Adrenal gland (tissue), 5 donors: ENCODE results near the gene CBFA2T3.

Source experiments
- POLR2A ChIP-seq, 2 donors: fragments of 450-650 bp; IDR thresholded peaks; one replicate each; pipeline ENCODE4 v1.6.1; 2017; ENCODE audit warnings: antibody characterized with exemption in 2 of 2, mild to moderate bottlenecking in 2 of 2, moderate library complexity in 1 of 2
- TF ChIP-seq, protein P1 (sequence below), 6 experiments: fragments of 450-650 bp in 4 of 6; fragments of 200-600 bp in 2 of 6; sonication (generic) in 1 of 6; IDR thresholded peaks; 1 replicate in 5 of 6; 2 replicates in 1 of 6; pipeline versions ENCODE4 v1.5.1 to v1.8.0; 2016 to 2021; ENCODE audit warnings: antibody characterized with exemption in 6 of 6, mild to moderate bottlenecking in 2 of 6, moderate library complexity in 1 of 6
- donor health status: DM: no; HTN: no; CAD: no.

DNA sequence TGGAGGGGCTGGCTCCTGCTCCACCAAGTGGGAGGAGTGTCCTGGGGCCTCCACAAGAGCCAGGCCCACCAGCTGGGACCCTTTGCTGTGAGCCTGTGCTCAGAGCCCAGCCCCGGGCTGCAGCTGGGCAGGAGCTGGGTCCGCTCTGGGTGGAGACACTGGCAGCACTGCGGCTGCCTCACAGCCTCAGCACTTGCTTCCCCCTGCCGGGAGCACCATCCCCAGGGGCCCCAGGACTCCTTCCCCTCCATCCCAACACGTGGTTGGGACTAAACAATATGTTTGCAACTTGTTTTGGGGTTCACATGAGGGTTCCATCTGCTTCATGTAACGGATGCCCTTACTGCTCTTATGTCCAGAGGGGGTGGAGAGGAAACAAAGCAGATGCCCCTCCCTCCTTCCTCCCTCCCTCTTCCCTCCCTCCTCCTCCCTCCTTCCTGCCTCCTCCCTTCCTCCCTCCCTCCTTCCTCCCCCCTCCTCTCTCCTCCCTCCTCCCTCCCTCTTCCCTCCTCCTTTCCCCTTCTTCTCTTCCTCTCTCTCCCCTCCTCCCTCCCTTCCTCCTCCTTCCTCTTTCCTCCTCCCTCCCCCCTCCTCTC is 16.3 kb upstream of the CBFA2T3 start:
- TF ChIP-seq, protein P1, sequence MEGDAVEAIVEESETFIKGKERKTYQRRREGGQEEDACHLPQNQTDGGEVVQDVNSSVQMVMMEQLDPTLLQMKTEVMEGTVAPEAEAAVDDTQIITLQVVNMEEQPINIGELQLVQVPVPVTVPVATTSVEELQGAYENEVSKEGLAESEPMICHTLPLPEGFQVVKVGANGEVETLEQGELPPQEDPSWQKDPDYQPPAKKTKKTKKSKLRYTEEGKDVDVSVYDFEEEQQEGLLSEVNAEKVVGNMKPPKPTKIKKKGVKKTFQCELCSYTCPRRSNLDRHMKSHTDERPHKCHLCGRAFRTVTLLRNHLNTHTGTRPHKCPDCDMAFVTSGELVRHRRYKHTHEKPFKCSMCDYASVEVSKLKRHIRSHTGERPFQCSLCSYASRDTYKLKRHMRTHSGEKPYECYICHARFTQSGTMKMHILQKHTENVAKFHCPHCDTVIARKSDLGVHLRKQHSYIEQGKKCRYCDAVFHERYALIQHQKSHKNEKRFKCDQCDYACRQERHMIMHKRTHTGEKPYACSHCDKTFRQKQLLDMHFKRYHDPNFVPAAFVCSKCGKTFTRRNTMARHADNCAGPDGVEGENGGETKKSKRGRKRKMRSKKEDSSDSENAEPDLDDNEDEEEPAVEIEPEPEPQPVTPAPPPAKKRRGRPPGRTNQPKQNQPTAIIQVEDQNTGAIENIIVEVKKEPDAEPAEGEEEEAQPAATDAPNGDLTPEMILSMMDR (IDR thresholded peaks at IDR 0.05): no peak
- no peak for TF ChIP-seq POLR2A (IDR thresholded peaks at IDR 0.05)
